Endodermal cell (in vitro differentiated cells): Measurements from ENCODE around the gene LAMB3. TPM values are rescaled to one million over a fixed set of nuclear protein-coding genes. Genes with fewer than 3 reads are reported as not detected.

Experiments used
- DNase-seq: peaks from one replicate; pipeline ENCODE4 v3.0.0-alpha.2; 2017
- H3K27ac ChIP-seq: 2 replicates; pipeline ENCODE4 v1.5.1; 2013; ENCODE audit warnings: mild to moderate bottlenecking, low read depth, low read length, moderate library complexity
- H3K27me3 ChIP-seq: 2 replicates; pipeline ENCODE4 v1.6.1; 2013; ENCODE audit warnings: mild to moderate bottlenecking, low read length, moderate library complexity; ENCODE audit not compliant: insufficient read depth, control insufficient read depth, poor library complexity, severe bottlenecking
- H3K36me3 ChIP-seq: 2 replicates; pipeline ENCODE4 v1.7.0; 2013; ENCODE audit warnings: mild to moderate bottlenecking, low read length, moderate library complexity; ENCODE audit not compliant: control insufficient read depth, insufficient read depth
- H3K4me1 ChIP-seq: one replicate; pipeline ENCODE4 v1.7.0; 2013; ENCODE audit warnings: low read length; ENCODE audit not compliant: control insufficient read depth, insufficient read depth
- H3K4me3 ChIP-seq: 2 replicates; pipeline ENCODE4 v1.5.1; 2013; ENCODE audit warnings: mild to moderate bottlenecking, low read length, moderate library complexity
- H3K9ac ChIP-seq: 2 replicates; pipeline ENCODE4 v1.6.1; 2013; ENCODE audit warnings: mild to moderate bottlenecking, low read length, moderate library complexity; ENCODE audit not compliant: poor library complexity, severe bottlenecking; ENCODE audit errors: extremely low read depth
- H3K9me3 ChIP-seq: 2 replicates; pipeline ENCODE4 v1.6.1; 2013; ENCODE audit warnings: mild to moderate bottlenecking, low read length, moderate library complexity; ENCODE audit not compliant: control insufficient read depth
- H3K27ac Mint-ChIP-seq: 2 replicates; pipeline ENCODE4 v1.8.0; 2020; ENCODE audit warnings: mixed read lengths
- H3K27me3 Mint-ChIP-seq: 2 replicates; pipeline ENCODE4 v1.8.0; 2021; ENCODE audit warnings: mild to moderate bottlenecking, mixed read lengths; ENCODE audit not compliant: insufficient read depth
- H3K36me3 Mint-ChIP-seq: 2 replicates; pipeline ENCODE4 v1.8.0; 2020; ENCODE audit warnings: low read depth, mixed read lengths
- H3K4me1 Mint-ChIP-seq: 2 replicates; pipeline ENCODE4 v1.8.0; 2020; ENCODE audit warnings: mixed read lengths
- H3K4me3 Mint-ChIP-seq: 2 replicates; pipeline ENCODE4 v1.8.0; 2020; ENCODE audit warnings: mild to moderate bottlenecking, moderate library complexity, mixed read lengths
- H3K9me3 Mint-ChIP-seq: 2 replicates; pipeline ENCODE4 v1.8.0; 2020; ENCODE audit warnings: mild to moderate bottlenecking, mixed read lengths
- WGBS, 2 experiments: methylation state at CpG; one replicate each; pipeline versions ENCODE4 v1.1.5 to v1.1.7; 2013; ENCODE audit warnings: missing lambda C conversion rate in 2 of 2, mixed read lengths in 1 of 2; ENCODE audit not compliant: insufficient coverage in 1 of 2, insufficient read length in 1 of 2; 5-methylcytosine and 5-hydroxymethylcytosine counted together
- total RNA-seq, 2 donors: library from RNA; stranded (reverse); fragmentation: NEBNext Ultra II Directional in 1 of 2; extraction: Animal tissue kit (Norgen Biotek cat#: 25700) in 1 of 2; gene quantifications; 2 replicates in 1 of 2; 3 replicates in 1 of 2; pipeline ENCODE4 v1.2.1, GENCODE V29; 2021
- TF ChIP-seq, protein P1 (sequence below): fragments of 200-600 bp; sonication (generic); conservative IDR thresholded peaks from 2 replicates; pipeline ENCODE4 v1.5.0; 2021; ENCODE audit warnings: antibody characterized with exemption, mild to moderate bottlenecking

The LAMB3 gene
- total RNA-seq, 2 donors from 2014 or later = 0.53 to 1.9 TPM

GRCh38 chr1:209597499-209597898 is 54.7 kb downstream of the LAMB3 start:
- Mint-ChIP-seq H3K36me3 (no peaks in the 10 kb centered on the region), H3K27ac (no peak overlapping the region), H3K27me3 (peaks cover 53% of the 10 kb centered on the region), H3K4me3 (no peak overlapping the region), H3K4me1 (no peaks in the 10 kb centered on the region), H3K9me3 (no peaks in the 10 kb centered on the region)
- Histone ChIP-seq H3K9me3 (no peaks in the 10 kb centered on the region), H3K27ac (no peak overlapping the region), H3K27me3 (peaks cover 60% of the 10 kb centered on the region), H3K36me3 (no peaks in the 10 kb centered on the region), H3K9ac (no peak overlapping the region), H3K4me3 (no peak overlapping the region), H3K4me1 (no peaks in the 10 kb centered on the region)
- 97 to 100% methylated on average over 2 of the region's 2 CpGs for WGBS, 2 experiments
- TF ChIP-seq, protein P1, sequence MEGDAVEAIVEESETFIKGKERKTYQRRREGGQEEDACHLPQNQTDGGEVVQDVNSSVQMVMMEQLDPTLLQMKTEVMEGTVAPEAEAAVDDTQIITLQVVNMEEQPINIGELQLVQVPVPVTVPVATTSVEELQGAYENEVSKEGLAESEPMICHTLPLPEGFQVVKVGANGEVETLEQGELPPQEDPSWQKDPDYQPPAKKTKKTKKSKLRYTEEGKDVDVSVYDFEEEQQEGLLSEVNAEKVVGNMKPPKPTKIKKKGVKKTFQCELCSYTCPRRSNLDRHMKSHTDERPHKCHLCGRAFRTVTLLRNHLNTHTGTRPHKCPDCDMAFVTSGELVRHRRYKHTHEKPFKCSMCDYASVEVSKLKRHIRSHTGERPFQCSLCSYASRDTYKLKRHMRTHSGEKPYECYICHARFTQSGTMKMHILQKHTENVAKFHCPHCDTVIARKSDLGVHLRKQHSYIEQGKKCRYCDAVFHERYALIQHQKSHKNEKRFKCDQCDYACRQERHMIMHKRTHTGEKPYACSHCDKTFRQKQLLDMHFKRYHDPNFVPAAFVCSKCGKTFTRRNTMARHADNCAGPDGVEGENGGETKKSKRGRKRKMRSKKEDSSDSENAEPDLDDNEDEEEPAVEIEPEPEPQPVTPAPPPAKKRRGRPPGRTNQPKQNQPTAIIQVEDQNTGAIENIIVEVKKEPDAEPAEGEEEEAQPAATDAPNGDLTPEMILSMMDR = no peak
- DNase-seq = no peak

- no peak overlapping the region for H3K4me3 Mint-ChIP-seq
- Histone ChIP-seq H3K9ac (no peak overlapping the region), H3K9me3 (no peaks in the 10 kb centered on the region), H3K4me3 (no peak overlapping the region), H3K27me3 (peaks cover 52% of the 10 kb centered on the region), H3K27ac (no peak overlapping the region), H3K4me1 (no peaks in the 10 kb centered on the region), H3K36me3 (no peaks in the 10 kb centered on the region)
- no peak for DNase-seq
- H3K4me1 Mint-ChIP-seq = no peaks in the 10 kb centered on the region
- peaks cover 54% of the 10 kb centered on the region for H3K27me3 Mint-ChIP-seq
- H3K9me3 Mint-ChIP-seq = no peaks in the 10 kb centered on the region
- 86 to 91% methylated on average over 8 to 10 of the region's 10 CpGs for WGBS, 2 experiments
- H3K36me3 Mint-ChIP-seq = no peaks in the 10 kb centered on the region
- TF ChIP-seq, protein P1 = no peak
- no peak overlapping the region for H3K27ac Mint-ChIP-seq
Measured at GRCh38 chr1:209595599-209596285, 56.5 kb downstream of the LAMB3 start.

DNA sequence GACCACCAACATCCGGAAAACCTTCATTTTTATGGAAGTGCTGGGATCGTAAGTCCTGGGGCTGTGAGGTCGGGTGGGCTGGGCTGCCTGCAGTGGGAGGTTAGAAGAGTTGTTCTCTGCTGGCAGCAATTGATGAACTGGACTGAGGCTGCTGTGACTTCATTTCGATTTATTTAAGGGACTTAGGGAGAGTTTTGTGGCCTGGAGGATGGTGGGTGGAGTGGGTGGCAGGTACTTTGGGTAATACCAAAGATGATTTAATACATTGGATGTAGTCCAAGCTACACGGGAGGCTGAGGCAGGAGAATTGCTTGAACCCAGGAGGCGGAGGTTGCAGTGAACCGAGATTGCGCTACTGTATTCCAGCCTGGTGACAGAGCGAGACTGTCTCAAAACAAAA is 57.2 kb downstream of the LAMB3 start:
- H3K4me3 ChIP-seq = no peak overlapping the region
- Mint-ChIP-seq H3K9me3 (no peaks in the 10 kb centered on the region), H3K4me1 (no peaks in the 10 kb centered on the region), H3K36me3 (no peaks in the 10 kb centered on the region), H3K4me3 (no peak overlapping the region), H3K27ac (no peak overlapping the region), H3K27me3 (peaks cover 52% of the 10 kb centered on the region)
- TF ChIP-seq, protein P1 = no peak
- DNase-seq = no peak
- no peak overlapping the region for H3K9ac ChIP-seq
- no peaks in the 10 kb centered on the region for H3K4me1 ChIP-seq
- WGBS, 2 experiments = 85 to 90% methylated on average over 9 of the region's 9 CpGs
- H3K9me3 ChIP-seq = no peaks in the 10 kb centered on the region
- H3K27me3 ChIP-seq = peaks cover 45% of the 10 kb centered on the region
- H3K36me3 ChIP-seq = no peaks in the 10 kb centered on the region
- no peak overlapping the region for H3K27ac ChIP-seq
